Erythroblast (primary cell): ENCODE measurements around the gene RFC1.

Source experiments
- GATA1 ChIP-seq: IDR thresholded peaks from 2 replicates; pipeline ENCODE4 v1.6.1; 2011; ENCODE audit warnings: low read depth, mild to moderate bottlenecking, control low read depth, low read length, moderate library complexity
- POLR2A ChIP-seq: IDR thresholded peaks from 2 replicates; pipeline ENCODE4 v1.6.1; 2011; ENCODE audit warnings: mild to moderate bottlenecking, low read length

DNA sequence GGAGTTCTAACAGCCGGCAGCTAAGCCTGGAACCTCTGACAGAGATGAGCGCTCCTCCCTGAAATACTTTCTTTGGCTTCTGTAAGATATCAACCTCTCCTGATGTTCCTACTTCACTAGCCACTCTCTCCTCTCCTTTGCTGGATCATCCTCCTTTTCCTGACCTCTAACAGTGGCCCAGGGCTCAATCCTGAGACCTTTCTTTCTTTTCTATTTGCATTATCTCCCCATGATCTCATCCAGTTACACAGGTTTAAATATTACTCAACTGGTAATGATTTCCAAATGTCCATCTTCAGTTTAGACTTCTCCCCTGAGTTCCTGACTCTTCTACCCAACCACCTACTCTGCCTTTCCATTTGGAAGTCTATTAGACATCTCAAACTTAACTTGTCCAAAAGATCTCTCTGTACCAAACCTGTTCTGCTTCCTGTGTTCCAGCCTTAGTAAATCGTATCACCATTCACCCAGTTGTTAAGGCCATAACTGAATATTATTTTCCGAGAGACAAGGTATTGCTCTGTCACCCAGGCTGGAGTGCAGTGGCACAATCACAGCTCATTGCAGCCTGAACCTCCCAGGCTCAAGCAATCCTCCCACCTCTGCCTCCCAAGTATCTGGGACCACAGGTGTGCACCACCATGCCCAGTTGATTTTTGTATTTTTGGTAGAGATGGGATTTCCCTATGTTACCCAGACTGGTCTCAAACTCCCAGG lies 41.1 kb downstream of the RFC1 start:
- TF ChIP-seq POLR2A (no peak), GATA1 (no peak)
